Urinary bladder (tissue), 4 donors: ENCODE measurements around the gene PRAMEF14. TPM values are rescaled to one million over a fixed set of nuclear protein-coding genes. Genes with fewer than 3 reads are reported as not detected.
"Not testable (repeated sequence)": the region's sequence is repeated elsewhere in the genome, so short reads cannot be mapped to it uniquely, and the experiment has no call there.

Source experiments
- DNase-seq: peaks from one replicate; pipeline ENCODE4 v3.0.0-alpha.2; 2015; ENCODE audit errors: extremely low spot score
- H3K27ac ChIP-seq: one replicate; pipeline ENCODE4 v1.5.1; 2013; ENCODE audit warnings: low read depth, mild to moderate bottlenecking, moderate library complexity
- H3K36me3 ChIP-seq: one replicate; pipeline ENCODE4 v1.6.1; 2013; ENCODE audit warnings: mild to moderate bottlenecking, moderate library complexity; ENCODE audit not compliant: insufficient read depth
- H3K4me1 ChIP-seq: one replicate; pipeline ENCODE4 v1.6.1; 2013; ENCODE audit warnings: mild to moderate bottlenecking, moderate library complexity; ENCODE audit not compliant: insufficient read depth
- H3K4me3 ChIP-seq: one replicate; pipeline ENCODE4 v1.5.1; 2013; ENCODE audit warnings: low read depth, low read length
- WGBS: extraction: QIAGEN DNeasy Blood & Tissue Kit; methylation state at CpG from one replicate; pipeline ENCODE4 v1.1.7; 2013; 5-methylcytosine and 5-hydroxymethylcytosine counted together
- polyA plus RNA-seq: library from polyadenylated mRNA; stranded (reverse); fragments of 200-250 nt; gene quantifications from one replicate; pipeline ENCODE4 v1.2.3, GENCODE V29; 2013
- total RNA-seq: library from RNA; depleted of rRNA; stranded (reverse); fragments of >200 nt; gene quantifications from one replicate; pipeline ENCODE4 v1.2.3, GENCODE V29; 2014
- donor health status: healthy with polysubstance abuse.
- donor health status: healthy.

PRAMEF14 gene
- total and polyA plus RNA-seq, 2 donors = not detected

GRCh38 chr1:13315281-13315680 is 31.7 kb downstream of the PRAMEF14 start, which contains the start of gene PRAMEF15:
PRAMEF15 (plus strand) TSS chr1:13315581; CDS start chr1:13318408, 2,827 bp downstream.
- H3K4me1 ChIP-seq, H3K4me3 ChIP-seq, H3K27ac ChIP-seq, DNase-seq, H3K36me3 ChIP-seq: not testable (repeated sequence)
- WGBS = 52% methylated on average over 3 of the region's 4 CpGs

GRCh38 chr1:13303239-13303638 is 43.7 kb downstream of the PRAMEF14 start, which contains the start of gene PRAMEF33:
PRAMEF33 (plus strand) TSS chr1:13303539; CDS start chr1:13305955, 2,416 bp downstream.
- not testable (repeated sequence) for H3K36me3 ChIP-seq, H3K4me3 ChIP-seq, DNase-seq, H3K27ac ChIP-seq, H3K4me1 ChIP-seq
- WGBS = no CpG with 5 or more reads among the region's 1 CpG

- not testable (repeated sequence) for H3K4me1 ChIP-seq, DNase-seq, H3K27ac ChIP-seq
Measured at GRCh38 chr1:13302197-13302596, 44.7 kb downstream of the PRAMEF14 start.

DNA sequence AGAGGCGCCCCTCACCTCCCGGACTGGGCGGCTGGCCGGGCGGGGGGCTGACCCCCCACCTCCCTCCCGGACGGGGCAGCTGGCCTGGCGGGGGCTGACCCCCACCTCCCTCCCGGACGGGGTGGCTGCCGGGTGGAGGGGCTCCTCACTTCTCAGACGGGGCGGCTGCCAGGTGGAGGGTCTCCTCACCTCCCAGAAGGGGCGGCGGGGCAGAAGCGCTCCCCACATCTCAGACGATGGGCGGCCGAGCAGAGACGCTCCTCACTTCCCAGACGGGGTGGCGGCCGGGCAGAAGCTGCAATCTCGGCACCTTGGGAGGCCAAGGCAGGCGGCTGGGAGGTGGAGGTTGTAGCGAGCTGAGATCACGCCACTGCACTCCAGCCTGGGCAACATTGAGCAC is 48.2 kb downstream of the PRAMEF14 start:
- H3K4me3 ChIP-seq, H3K4me1 ChIP-seq, H3K27ac ChIP-seq, H3K36me3 ChIP-seq, DNase-seq: not testable (repeated sequence)
- 95% methylated on average over 9 of the region's 27 CpGs for WGBS

More at GRCh38 chr1:13302197-13302596, 44.7 kb downstream of the PRAMEF14 start:
- H3K36me3 ChIP-seq, H3K4me3 ChIP-seq: not testable (repeated sequence)

DNA sequence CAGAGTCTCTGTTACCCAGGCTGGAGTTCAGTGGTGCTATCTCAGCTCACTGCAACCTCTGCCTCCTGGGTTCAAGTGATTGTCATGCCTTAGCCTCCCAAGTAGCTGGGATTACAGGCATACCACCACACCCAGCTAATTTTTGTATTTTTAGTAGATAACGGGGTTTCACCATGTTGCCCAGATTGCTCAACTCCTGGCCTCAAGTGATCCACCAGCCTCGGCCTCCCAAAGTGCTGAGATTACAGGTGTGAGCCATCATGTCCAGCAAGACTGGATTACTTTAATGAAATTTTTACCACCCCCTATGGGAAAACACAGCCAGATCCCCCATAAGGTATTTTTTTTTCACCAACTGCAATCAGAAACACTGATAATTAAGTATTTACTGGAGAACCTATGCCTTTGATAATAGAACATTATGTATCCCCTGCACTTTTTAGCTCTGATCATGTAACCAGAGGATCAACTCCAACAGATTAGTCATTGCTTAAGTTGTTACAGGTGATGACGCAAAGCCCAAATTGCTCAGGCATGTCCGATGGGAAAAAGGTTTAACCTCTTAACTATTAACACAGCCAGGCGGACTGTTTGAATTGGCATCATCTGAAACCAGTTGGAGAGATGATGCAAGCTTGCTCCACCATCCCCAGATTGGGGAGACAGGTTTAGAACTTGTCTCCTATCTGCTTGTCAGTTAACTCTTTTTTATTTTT is 49.6 kb downstream of the PRAMEF14 start:
- H3K36me3 ChIP-seq, H3K27ac ChIP-seq, DNase-seq, H3K4me3 ChIP-seq, H3K4me1 ChIP-seq: not testable (repeated sequence)
- WGBS = 89% methylated on average over 2 of the region's 5 CpGs

Other genes with a start within 250 kb of the PRAMEF14 start
- not detected for gene HNRNPCL2, start 230.3 kb downstream of the PRAMEF14 start, total RNA-seq
- not detected for gene HNRNPCL2, start 230.3 kb downstream of the PRAMEF14 start, polyA plus RNA-seq
- not detected for gene PRAMEF26, start 191.1 kb downstream of the PRAMEF14 start, total RNA-seq
- not detected for gene PRAMEF26, start 191.1 kb downstream of the PRAMEF14 start, polyA plus RNA-seq
- gene HNRNPCL4, start 181.5 kb downstream of the PRAMEF14 start, total RNA-seq = not detected
- gene HNRNPCL4, start 181.5 kb downstream of the PRAMEF14 start, polyA plus RNA-seq = not detected
- gene PRAMEF9, start 175.3 kb downstream of the PRAMEF14 start, total RNA-seq = not detected
- not detected for gene PRAMEF9, start 175.3 kb downstream of the PRAMEF14 start, polyA plus RNA-seq
- gene PRAMEF13, start 145.7 kb downstream of the PRAMEF14 start, total RNA-seq = not detected
- not detected for gene PRAMEF13, start 145.7 kb downstream of the PRAMEF14 start, polyA plus RNA-seq
- gene PRAMEF18, start 121.0 kb downstream of the PRAMEF14 start, total RNA-seq = not detected
- not detected for gene PRAMEF18, start 121.0 kb downstream of the PRAMEF14 start, polyA plus RNA-seq
- gene PRAMEF5, start 92.9 kb downstream of the PRAMEF14 start, total RNA-seq = not detected
- gene PRAMEF5, start 92.9 kb downstream of the PRAMEF14 start, polyA plus RNA-seq = not detected
- gene PRAMEF8, start 62.0 kb downstream of the PRAMEF14 start, total RNA-seq = not detected
- gene PRAMEF8, start 62.0 kb downstream of the PRAMEF14 start, polyA plus RNA-seq = not detected
- gene PRAMEF33, start 43.6 kb downstream of the PRAMEF14 start, total RNA-seq = not detected
- gene PRAMEF33, start 43.6 kb downstream of the PRAMEF14 start, polyA plus RNA-seq = not detected
- not detected for gene PRAMEF15, start 31.6 kb downstream of the PRAMEF14 start, total RNA-seq
- gene PRAMEF15, start 31.6 kb downstream of the PRAMEF14 start, polyA plus RNA-seq = not detected
- not detected for gene PRAMEF19, start 24.8 kb upstream of the PRAMEF14 start, total RNA-seq
- not detected for gene PRAMEF19, start 24.8 kb upstream of the PRAMEF14 start, polyA plus RNA-seq
- gene PRAMEF17, start 42.5 kb upstream of the PRAMEF14 start, total RNA-seq = not detected
- gene PRAMEF17, start 42.5 kb upstream of the PRAMEF14 start, polyA plus RNA-seq = not detected
- not detected for gene PRAMEF20, start 63.3 kb upstream of the PRAMEF14 start, total RNA-seq
- not detected for gene PRAMEF20, start 63.3 kb upstream of the PRAMEF14 start, polyA plus RNA-seq
- gene LRRC38, start 166.9 kb upstream of the PRAMEF14 start, total RNA-seq = 0.53 TPM
- 0.98 TPM for gene LRRC38, start 166.9 kb upstream of the PRAMEF14 start, polyA plus RNA-seq
- 19.1 TPM for gene PDPN, start 236.7 kb upstream of the PRAMEF14 start, total RNA-seq
- gene PDPN, start 236.7 kb upstream of the PRAMEF14 start, polyA plus RNA-seq = 96.8 TPM